Spinal cord (tissue), 10 donors: ENCODE results near the gene PRSS27. TPM values are rescaled to one million over a fixed set of nuclear protein-coding genes. Genes with fewer than 3 reads are reported as not detected.
"Not testable (repeated sequence)": the region's sequence is repeated elsewhere in the genome, so short reads cannot be mapped to it uniquely, and the experiment has no call there.

ENCODE experiments used
- DNase-seq, 6 donors: peaks; one replicate each; pipeline versions ENCODE4 v3.0.0 to v3.0.0-alpha.2; 2013 to 2015; ENCODE audit warnings: low spot score in 6 of 6, low read depth in 4 of 6
- H3K27ac ChIP-seq: one replicate; pipeline ENCODE4 v1.5.1; 2013; ENCODE audit warnings: low read depth, low read length, control low read depth
- H3K27me3 ChIP-seq: one replicate; pipeline ENCODE4 v1.6.1; 2013; ENCODE audit warnings: low read length; ENCODE audit not compliant: control insufficient read depth, insufficient read depth
- H3K36me3 ChIP-seq: one replicate; pipeline ENCODE4 v1.6.1; 2013; ENCODE audit warnings: low read length; ENCODE audit not compliant: control insufficient read depth, insufficient read depth
- H3K4me1 ChIP-seq: one replicate; pipeline ENCODE4 v1.6.1; 2013; ENCODE audit warnings: low read length; ENCODE audit not compliant: control insufficient read depth, insufficient read depth
- H3K4me3 ChIP-seq: one replicate; pipeline ENCODE4 v1.5.1; 2013; ENCODE audit warnings: low read depth, low read length, control low read depth
- H3K9me3 ChIP-seq: one replicate; pipeline ENCODE4 v1.6.1; 2013; ENCODE audit warnings: low read length; ENCODE audit not compliant: control insufficient read depth, insufficient read depth
- WGBS: methylation state at CpG from one replicate; pipeline ENCODE4 v1.1.5; 2013; ENCODE audit warnings: missing lambda C conversion rate; ENCODE audit not compliant: insufficient coverage; 5-methylcytosine and 5-hydroxymethylcytosine counted together
- polyA plus RNA-seq, 2 donors: library from polyadenylated mRNA; unstranded; fragments of 120-200 nt; gene quantifications; one replicate each; pipeline ENCODE4 v1.2.1, GENCODE V29; 2013; ENCODE audit not compliant: insufficient read length in 2 of 2
- total RNA-seq, 2 donors: library from RNA; depleted of rRNA in 1 of 2; stranded (reverse); fragments of 120-200 nt in 1 of 2; fragments of >200 nt in 1 of 2; gene quantifications; one replicate each; pipeline versions ENCODE4 v1.2.3 to v1.2.4, GENCODE V29; 2013 to 2014
- donor health status: healthy.

Gene PRSS27
- total and polyA plus RNA-seq, 4 donors: 2.1 to 11.5 (median 6.1) TPM

- DNase-seq: no peak
- peaks cover 94% of the 10 kb centered on the region for H3K36me3 ChIP-seq
- H3K4me3 ChIP-seq: no peak overlapping the region
- peaks cover 20% of the 10 kb centered on the region for H3K4me1 ChIP-seq
- H3K27ac ChIP-seq: no peak overlapping the region
- no peaks in the 10 kb centered on the region for H3K27me3 ChIP-seq
- WGBS: 93% methylated on average over 13 of the region's 13 CpGs
- H3K9me3 ChIP-seq: no peaks in the 10 kb centered on the region
Observed at GRCh38 chr16:2700786-2701185, 19.2 kb downstream of the PRSS27 start.

- Histone ChIP-seq H3K27ac (no peak overlapping the region), H3K4me1 (peaks cover 20% of the 10 kb centered on the region), H3K27me3 (no peaks in the 10 kb centered on the region), H3K4me3 (no peak overlapping the region), H3K36me3 (peaks cover 86% of the 10 kb centered on the region), H3K9me3 (no peaks in the 10 kb centered on the region)
- WGBS: 94% methylated on average over 25 of the region's 28 CpGs
- no peak for DNase-seq
Observed at GRCh38 chr16:2699791-2700600, 20.0 kb downstream of the PRSS27 start.

- Histone ChIP-seq H3K27me3 (no peaks in the 10 kb centered on the region), H3K4me1 (peaks cover 16% of the 10 kb centered on the region), H3K36me3 (peaks cover 78% of the 10 kb centered on the region), H3K4me3 (no peak overlapping the region), H3K27ac (no peak overlapping the region), H3K9me3 (no peaks in the 10 kb centered on the region)
- DNase-seq: no peak
- 91% methylated on average over 32 of the region's 32 CpGs for WGBS
Observed at GRCh38 chr16:2698965-2699750, 20.9 kb downstream of the PRSS27 start.

GRCh38 chr16:2698103-2698870 is 21.7 kb downstream of the PRSS27 start:
- Histone ChIP-seq H3K4me1 (peaks cover 11% of the 10 kb centered on the region), H3K27me3 (no peaks in the 10 kb centered on the region), H3K36me3 (peaks cover 72% of the 10 kb centered on the region), H3K27ac (no peak overlapping the region), H3K4me3 (no peak overlapping the region), H3K9me3 (no peaks in the 10 kb centered on the region)
- WGBS: 88% methylated on average over 26 of the region's 28 CpGs
- DNase-seq: no peak

GRCh38 chr16:2697401-2697948 is 22.5 kb downstream of the PRSS27 start:
- WGBS: 96% methylated on average over 16 of the region's 17 CpGs
- peaks cover 12% of the 10 kb centered on the region for H3K4me1 ChIP-seq
- DNase-seq: no peak
- H3K4me3 ChIP-seq: no peak overlapping the region
- H3K36me3 ChIP-seq: peaks cover 72% of the 10 kb centered on the region
- H3K27me3 ChIP-seq: no peaks in the 10 kb centered on the region
- no peaks in the 10 kb centered on the region for H3K9me3 ChIP-seq
- no peak overlapping the region for H3K27ac ChIP-seq

- not testable (repeated sequence) for H3K27me3 ChIP-seq, H3K4me3 ChIP-seq, H3K9me3 ChIP-seq, H3K27ac ChIP-seq, DNase-seq
- 97% methylated on average over 27 of the region's 37 CpGs for WGBS
- Histone ChIP-seq H3K4me1 (peaks cover 20% of the 10 kb centered on the region), H3K36me3 (peaks cover 72% of the 10 kb centered on the region)
Observed at GRCh38 chr16:2696601-2697250, 23.3 kb downstream of the PRSS27 start.

- Histone ChIP-seq H3K36me3 (peaks cover 56% of the 10 kb centered on the region), H3K27ac (peak overlapping the region; percentile 92), H3K4me1 (peaks cover 42% of the 10 kb centered on the region), H3K27me3 (no peaks in the 10 kb centered on the region), H3K9me3 (no peaks in the 10 kb centered on the region), H3K4me3 (no peak overlapping the region)
- peak in 3 of 6 donors; percentile 29 to 77 (median 71) for DNase-seq
- 39% methylated on average over 17 of the region's 24 CpGs for WGBS
Observed at GRCh38 chr16:2692948-2693651, 26.9 kb downstream of the PRSS27 start.

GRCh38 chr16:2692251-2692947 is 27.6 kb downstream of the PRSS27 start:
- H3K4me3 ChIP-seq: peak overlapping the region; percentile 9
- H3K27me3 ChIP-seq: no peaks in the 10 kb centered on the region
- no peaks in the 10 kb centered on the region for H3K9me3 ChIP-seq
- peaks cover 48% of the 10 kb centered on the region for H3K4me1 ChIP-seq
- WGBS: 32% methylated on average over 14 of the region's 14 CpGs
- peaks cover 51% of the 10 kb centered on the region for H3K36me3 ChIP-seq
- peak in 4 of 6 donors; percentile 64 to 87 (median 78) for DNase-seq
- peak overlapping the region; percentile 92 for H3K27ac ChIP-seq
